Measurements from ENCODE around the gene MRPL27. TPM values are rescaled to one million over a fixed set of nuclear protein-coding genes. Genes with fewer than 3 reads are reported as not detected.

MRPL27 gene
- total RNA-seq, 2 experiments from 2014 or later = 54.6 to 55.8 TPM

DNA sequence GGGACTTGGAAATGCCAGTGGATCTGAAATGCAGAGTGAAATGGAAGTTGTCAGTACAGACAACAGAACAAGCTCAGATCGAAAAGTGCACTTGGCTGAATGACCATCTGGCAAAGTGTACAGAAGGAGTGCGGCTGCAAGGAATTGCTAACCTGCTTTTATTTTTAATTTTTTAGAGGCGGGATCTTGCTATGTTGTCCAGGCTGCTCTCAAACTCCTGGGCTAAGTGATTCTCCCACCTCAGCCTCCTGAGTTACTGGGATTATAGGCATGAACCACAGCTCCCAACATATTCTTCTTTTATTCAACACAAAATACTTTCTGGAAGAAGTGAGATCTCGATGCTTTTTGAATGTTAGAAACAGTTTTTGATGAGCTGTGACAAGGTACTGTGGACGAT lies 20.7 kb upstream of the MRPL27 start:
- TF ChIP-seq, protein P1, sequence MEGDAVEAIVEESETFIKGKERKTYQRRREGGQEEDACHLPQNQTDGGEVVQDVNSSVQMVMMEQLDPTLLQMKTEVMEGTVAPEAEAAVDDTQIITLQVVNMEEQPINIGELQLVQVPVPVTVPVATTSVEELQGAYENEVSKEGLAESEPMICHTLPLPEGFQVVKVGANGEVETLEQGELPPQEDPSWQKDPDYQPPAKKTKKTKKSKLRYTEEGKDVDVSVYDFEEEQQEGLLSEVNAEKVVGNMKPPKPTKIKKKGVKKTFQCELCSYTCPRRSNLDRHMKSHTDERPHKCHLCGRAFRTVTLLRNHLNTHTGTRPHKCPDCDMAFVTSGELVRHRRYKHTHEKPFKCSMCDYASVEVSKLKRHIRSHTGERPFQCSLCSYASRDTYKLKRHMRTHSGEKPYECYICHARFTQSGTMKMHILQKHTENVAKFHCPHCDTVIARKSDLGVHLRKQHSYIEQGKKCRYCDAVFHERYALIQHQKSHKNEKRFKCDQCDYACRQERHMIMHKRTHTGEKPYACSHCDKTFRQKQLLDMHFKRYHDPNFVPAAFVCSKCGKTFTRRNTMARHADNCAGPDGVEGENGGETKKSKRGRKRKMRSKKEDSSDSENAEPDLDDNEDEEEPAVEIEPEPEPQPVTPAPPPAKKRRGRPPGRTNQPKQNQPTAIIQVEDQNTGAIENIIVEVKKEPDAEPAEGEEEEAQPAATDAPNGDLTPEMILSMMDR (IDR thresholded peaks at IDR 0.05) = no peak
- intact Hi-C loops (cut with micrococcal nuclease) = no loop called here
- Mint-ChIP-seq H3K36me3 (ENCODE audit: low read depth) (peaks cover 53% of the 10 kb centered on the region), H3K27ac (no peak overlapping the region), H3K9me3 (no peaks in the 10 kb centered on the region), H3K27me3 (no peaks in the 10 kb centered on the region), H3K4me3 (no peak overlapping the region), H3K4me1 (ENCODE audit: low read depth) (peaks cover 30% of the 10 kb centered on the region)
- ATAC-seq = no peak
- ChIA-PET CTCF (interaction anchor here (5.4 kb wide), 1 partner anchor 32 kb away, joined by 23 read pairs; no protein-coding TSS in a partner anchor), POLR2A (interaction anchor here (0.9 to 1.3 kb wide), 2 partner anchors 9 to 32 kb away, joined by 3 to 4 read pairs; no protein-coding TSS in a partner anchor)
- DNase-seq = no peak

DNA sequence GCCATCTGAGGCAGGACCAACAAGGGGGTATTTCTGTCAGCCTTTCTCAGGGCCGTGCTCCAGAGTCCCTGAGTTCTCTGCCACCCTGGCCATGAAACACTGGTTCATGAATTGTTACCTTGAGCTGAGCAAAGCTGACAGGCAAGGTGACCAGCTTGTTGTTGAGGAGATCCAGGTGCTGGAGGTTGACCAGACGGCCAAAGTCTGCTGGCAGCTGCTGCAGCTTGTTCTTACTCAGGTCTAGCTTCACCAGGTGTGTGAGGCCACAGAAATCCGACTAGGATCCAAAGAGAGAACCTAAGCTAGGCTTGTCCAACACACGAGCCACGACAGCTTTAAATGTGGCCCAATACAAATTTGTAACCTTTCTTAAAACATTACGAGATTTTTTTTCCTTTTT lies 19.6 kb upstream of the MRPL27 start:
- no peak for DNase-seq
- Mint-ChIP-seq H3K36me3 (ENCODE audit: low read depth) (peaks cover 63% of the 10 kb centered on the region), H3K27me3 (no peaks in the 10 kb centered on the region), H3K4me1 (ENCODE audit: low read depth) (peaks cover 28% of the 10 kb centered on the region), H3K9me3 (no peaks in the 10 kb centered on the region), H3K27ac (no peak overlapping the region), H3K4me3 (no peak overlapping the region)
- TF ChIP-seq, protein P1 (IDR thresholded peaks at IDR 0.05) = no peak
- CTCF ChIA-PET = interaction anchor here (5.4 kb wide), 1 partner anchor 31 kb away, joined by 23 read pairs; no protein-coding TSS in a partner anchor
- POLR2A ChIA-PET = interaction anchor here (0.6 to 1.5 kb wide), 4 partner anchors 11 to 46 kb away, joined by 3 to 5 read pairs (median 3); partner anchors contain the start of genes EME1, MRPL27 and XYLT2
- ATAC-seq = no peak
- intact Hi-C loops (cut with micrococcal nuclease) = no loop called here

DNA sequence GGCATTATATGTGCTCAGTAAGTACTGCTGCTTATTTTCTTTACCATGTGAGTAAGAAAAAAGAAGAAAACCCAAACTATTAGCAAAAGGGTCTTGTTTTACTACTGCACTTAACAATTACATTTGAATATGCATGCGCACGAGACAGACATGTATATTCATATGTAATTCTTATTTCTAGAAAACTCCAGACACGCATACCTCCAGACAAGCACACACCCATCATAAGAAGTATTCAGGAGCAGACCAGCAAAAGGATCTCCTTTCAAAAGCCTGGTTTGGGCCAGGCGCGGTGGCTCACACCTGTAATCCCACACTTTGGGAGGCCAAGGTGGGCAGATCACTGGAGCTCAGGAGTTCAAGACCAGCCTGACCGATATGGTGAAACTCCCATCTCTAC lies 16.6 kb upstream of the MRPL27 start:
- POLR2A ChIA-PET = interaction anchor here (0.8 to 2.3 kb wide), 2 partner anchors 8 to 17 kb away, joined by 3 to 7 read pairs; no protein-coding TSS in a partner anchor
- Mint-ChIP-seq H3K9me3 (no peaks in the 10 kb centered on the region), H3K4me3 (no peak overlapping the region), H3K27ac (no peak overlapping the region), H3K36me3 (ENCODE audit: low read depth) (peaks cover 68% of the 10 kb centered on the region), H3K4me1 (ENCODE audit: low read depth) (peaks cover 8% of the 10 kb centered on the region), H3K27me3 (no peaks in the 10 kb centered on the region)
- DNase-seq = no peak
- ATAC-seq = no peak
- intact Hi-C loops (cut with micrococcal nuclease) = no loop called here
- CTCF ChIA-PET = interaction anchor here (1.4 to 5.4 kb wide), 2 partner anchors 8 to 28 kb away, joined by 11 to 23 read pairs; partner anchors contain the start of gene LRRC59
- TF ChIP-seq, protein P1 (IDR thresholded peaks at IDR 0.05) = no peak

DNA sequence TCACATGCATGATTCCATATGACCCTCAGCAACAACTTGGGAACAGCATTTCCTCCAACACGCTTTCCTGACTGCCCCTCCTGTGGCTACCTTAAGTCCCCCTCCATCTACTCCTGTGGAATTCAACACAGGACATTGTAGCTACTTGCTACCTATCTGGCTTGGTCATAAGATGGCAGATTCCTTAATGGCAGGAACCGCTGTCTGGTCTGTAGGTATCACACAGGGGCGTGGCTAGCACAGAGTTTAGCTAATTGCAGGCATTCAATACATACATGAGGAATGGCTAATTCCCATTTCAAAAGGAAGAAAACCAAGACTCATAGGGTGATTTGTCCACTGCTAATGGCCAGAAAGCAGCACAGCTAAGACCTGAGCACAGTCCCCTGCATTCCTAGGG lies 15.7 kb upstream of the MRPL27 start:
- Mint-ChIP-seq H3K27ac (no peak overlapping the region), H3K9me3 (no peaks in the 10 kb centered on the region), H3K4me1 (ENCODE audit: low read depth) (peaks cover 4% of the 10 kb centered on the region), H3K36me3 (ENCODE audit: low read depth) (peaks cover 66% of the 10 kb centered on the region), H3K4me3 (no peak overlapping the region), H3K27me3 (no peaks in the 10 kb centered on the region)
- TF ChIP-seq, protein P1 (IDR thresholded peaks at IDR 0.05) = no peak
- ChIA-PET POLR2A (interaction anchor here (0.6 to 2.3 kb wide), 5 partner anchors 8 to 62 kb away, joined by 3 to 7 read pairs (median 3); no protein-coding TSS in a partner anchor), CTCF (interaction anchor here (1.4 to 5.4 kb wide), 2 partner anchors 9 to 27 kb away, joined by 11 to 23 read pairs; partner anchors contain the start of gene LRRC59)
- ATAC-seq (no peak), DNase-seq (no peak)
- intact Hi-C loops (cut with micrococcal nuclease) = no loop called here

DNA sequence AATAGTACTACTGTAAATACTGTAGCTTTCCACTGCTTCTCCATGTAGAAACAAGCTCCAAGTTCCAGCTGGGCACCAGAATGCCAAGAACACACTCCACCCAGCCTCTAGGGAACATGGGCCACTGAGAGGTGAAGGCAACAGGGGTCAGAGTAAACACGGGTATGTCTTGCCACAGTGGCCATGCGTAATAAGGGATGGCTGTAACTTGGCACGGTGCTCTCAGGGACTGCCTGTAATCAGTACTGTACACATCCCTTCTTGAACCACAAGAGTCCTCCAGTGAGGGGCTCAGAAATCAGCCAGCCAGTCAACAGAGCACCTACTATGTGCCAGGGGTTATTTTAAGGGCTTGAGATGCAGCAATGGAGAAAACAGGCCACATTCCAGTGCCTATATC lies 13.5 kb upstream of the MRPL27 start:
- no peak overlapping the region for H3K27ac Mint-ChIP-seq
- TF ChIP-seq, protein P1 (IDR thresholded peaks at IDR 0.05) = no peak
- H3K9me3 Mint-ChIP-seq = no peaks in the 10 kb centered on the region
- H3K4me3 Mint-ChIP-seq = no peak overlapping the region
- ATAC-seq (no peak), DNase-seq (no peak)
- no peaks in the 10 kb centered on the region for H3K4me1 Mint-ChIP-seq (ENCODE audit: low read depth)
- ChIA-PET CTCF (interaction anchor here (2.2 kb wide), 1 partner anchor 11 kb away, joined by 17 read pairs; the partner anchor contains the start of gene LRRC59), POLR2A (interaction anchor here (0.6 to 4.4 kb wide), 5 partner anchors 10 to 24 kb away, joined by 3 to 22 read pairs (median 5); partner anchors contain the start of gene LRRC59)
- no peaks in the 10 kb centered on the region for H3K27me3 Mint-ChIP-seq
- intact Hi-C loops (cut with micrococcal nuclease) = no loop called here
- peaks cover 60% of the 10 kb centered on the region for H3K36me3 Mint-ChIP-seq (ENCODE audit: low read depth)
